Vagina (tissue), 2 donors: Measurements from ENCODE around the gene TMPRSS13.
"Not testable (repeated sequence)": the region's sequence is repeated elsewhere in the genome, so short reads cannot be mapped to it uniquely, and the experiment has no call there.

Experiments used
- CTCF ChIP-seq, 3 experiments: fragments of 450-650 bp in 2 of 3; fragments of 200-600 bp in 1 of 3; sonication (generic) in 1 of 3; IDR thresholded peaks; one replicate each; pipeline ENCODE4 v1.5.1; 2017 to 2019; ENCODE audit warnings: antibody characterized with exemption in 3 of 3, mild to moderate bottlenecking in 2 of 3, moderate library complexity in 2 of 3
- POLR2A ChIP-seq, 2 donors: fragments of 450-650 bp; IDR thresholded peaks; one replicate each; pipeline ENCODE4 v1.6.1; 2017; ENCODE audit warnings: antibody characterized with exemption in 2 of 2, mild to moderate bottlenecking in 2 of 2, moderate library complexity in 2 of 2
- POLR2AphosphoS5 ChIP-seq, 2 donors: sonication (generic); formaldehyde crosslinking; IDR thresholded peaks; one replicate each; pipeline ENCODE4 v1.9.0; 2017; ENCODE audit warnings: antibody characterized with exemption in 2 of 2, mild to moderate bottlenecking in 2 of 2, low read depth in 1 of 2; ENCODE audit not compliant: insufficient read depth in 1 of 2

GRCh38 chr11:117977612-117978264, 48.5 kb upstream of the TMPRSS13 start:
- not testable (repeated sequence) for TF ChIP-seq CTCF (IDR thresholded peaks at IDR 0.05); POLR2A (IDR thresholded peaks at IDR 0.05); POLR2AphosphoS5 (IDR thresholded peaks at IDR 0.05; ENCODE audit: insufficient read depth in 1 of 2, low read depth in 1 of 2)
